ENCODE results near the gene MICAL2.

DNA sequence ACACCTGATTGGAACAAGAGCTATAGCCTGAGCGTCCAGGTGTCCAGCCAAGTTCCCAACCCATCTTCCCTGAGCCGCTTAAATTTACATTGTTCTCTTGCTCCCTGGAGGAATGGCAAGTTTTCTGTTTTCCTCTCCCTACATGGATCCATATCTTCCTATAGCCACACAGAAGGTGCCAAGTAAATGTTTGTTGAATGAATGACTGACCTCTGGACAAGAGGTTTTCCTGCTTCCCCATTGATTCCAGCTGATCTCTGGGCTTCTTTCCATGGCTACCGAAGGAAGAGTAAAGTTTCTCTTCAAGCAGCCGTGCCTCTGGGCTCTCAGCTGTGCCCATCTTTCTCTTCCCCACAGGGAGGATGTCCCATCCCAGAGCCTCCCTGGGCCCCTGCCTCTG lies 107.5 kb downstream of the MICAL2 start:
- TF ChIP-seq FOXP2 (optimal IDR thresholded peaks at IDR 0.05; ENCODE audit: borderline replicate concordance, extremely low read depth, extremely low read length, insufficient read depth) (no peak), POLR2AphosphoS5 (IDR thresholded peaks at IDR 0.05; ENCODE audit: low read depth, low read length) (no peak)

All from PFSK-1 (cell line).